Kidney glomerular epithelial cell (primary cell): ENCODE results near the gene DNAH14.
A peak's percentile ranks its signal among the peaks of the same experiment; 100 is the strongest.

ENCODE experiments used
- DNase-seq: peaks from one replicate; lab custom pipeline; 2025; lab: John Stamatoyannopoulos, UW

Gene DNAH14

GRCh38 chr1:225406976-225407725, 477.7 kb downstream of the DNAH14 start:
- no peak for DNase-seq

GRCh38 chr1:225407755-225408154, 478.3 kb downstream of the DNAH14 start:
- DNase-seq = no peak

GRCh38 chr1:225408249-225408648, 478.8 kb downstream of the DNAH14 start:
- DNase-seq = no peak

GRCh38 chr1:225409051-225409450, 479.6 kb downstream of the DNAH14 start:
- DNase-seq = no peak

- DNase-seq = peak; percentile 40
These were observed 480.6 kb downstream of the DNAH14 start for GRCh38 chr1:225410036-225410435.

GRCh38 chr1:225412321-225412720, 482.8 kb downstream of the DNAH14 start:
- DNase-seq = no peak

GRCh38 chr1:225412803-225413351, 483.4 kb downstream of the DNAH14 start:
- DNase-seq = peak; percentile 61

- no peak for DNase-seq
These were observed 484.4 kb downstream of the DNAH14 start for GRCh38 chr1:225413708-225414375.

GRCh38 chr1:225415307-225415706, 485.8 kb downstream of the DNAH14 start:
- DNase-seq = no peak

GRCh38 chr1:225415967-225416745, 486.7 kb downstream of the DNAH14 start:
- no peak for DNase-seq

- no peak for DNase-seq
These were observed 488.6 kb downstream of the DNAH14 start for GRCh38 chr1:225418059-225418458.

- no peak for DNase-seq
These were observed 489.1 kb downstream of the DNAH14 start for GRCh38 chr1:225418598-225418997.

- no peak for DNase-seq
These were observed 492.6 kb downstream of the DNAH14 start for GRCh38 chr1:225422031-225422605.

- DNase-seq = no peak
These were observed 493.5 kb downstream of the DNAH14 start for GRCh38 chr1:225422795-225423517.

GRCh38 chr1:225423518-225423855, 494.0 kb downstream of the DNAH14 start:
- DNase-seq = no peak

- peak; percentile 55 for DNase-seq
These were observed 495.2 kb downstream of the DNAH14 start for GRCh38 chr1:225424562-225425200.

- peak; percentile 34 for DNase-seq
These were observed 495.8 kb downstream of the DNAH14 start for GRCh38 chr1:225425201-225425786.

- DNase-seq = peak; percentile 53
These were observed 497.1 kb downstream of the DNAH14 start for GRCh38 chr1:225426395-225427234.

- DNase-seq = peak; percentile 21
These were observed 498.0 kb downstream of the DNAH14 start, which contains the start of gene LBR for GRCh38 chr1:225427235-225428067. Gene LBR, minus strand, starts transcription at chr1:225428038. Its CDS starts 3,963 bp downstream, at chr1:225424075.
